Lower lobe of right lung (tissue), 2 donors: Measurements from ENCODE around the gene CNPPD1. TPM values are rescaled to one million over a fixed set of nuclear protein-coding genes. Genes with fewer than 3 reads are reported as not detected.

Experiments used
- ATAC-seq, 2 donors: fragments of 200-7000 bp; cut with Tn5 transposase; one replicate each; pipeline ENCODE4 v1.9.1; 2020 to 2022; ENCODE audit warnings: mild to moderate bottlenecking in 2 of 2, moderate library complexity in 2 of 2
- DNase-seq: peaks from one replicate; pipeline ENCODE4 v3.0.0-alpha.2; 2020
- H3K27ac ChIP-seq: fragments of 200-600 bp; one replicate; pipeline ENCODE4 v1.8.0; 2022
- H3K27me3 ChIP-seq: fragments of 200-600 bp; one replicate; pipeline ENCODE4 v1.8.0; 2022; ENCODE audit warnings: low read depth
- H3K36me3 ChIP-seq: fragments of 200-600 bp; one replicate; pipeline ENCODE4 v1.8.0; 2022; ENCODE audit warnings: mild to moderate bottlenecking
- H3K4me1 ChIP-seq: fragments of 200-600 bp; one replicate; pipeline ENCODE4 v1.8.0; 2022
- H3K4me3 ChIP-seq: fragments of 200-600 bp; one replicate; pipeline ENCODE4 v1.8.0; 2022; ENCODE audit warnings: mild to moderate bottlenecking
- H3K9me3 ChIP-seq: fragments of 200-600 bp; one replicate; pipeline ENCODE4 v1.8.0; 2022
- intact Hi-C: fragments of 100-400 bp; cut with DNase I; formaldehyde crosslinking; loops from one replicate; pipeline ENCODE4 v1.11.0; 2022
- total RNA-seq: library from RNA; stranded (reverse); fragmentation: NEBNext Ultra II Directional; extraction: Animal tissue kit (Norgen Biotek cat#: 25700); gene quantifications from one replicate; pipeline ENCODE4 v1.2.1, GENCODE V29; 2021
- TF ChIP-seq, protein P1 (sequence below): fragments of 200-600 bp; IDR thresholded peaks from one replicate; pipeline ENCODE4 v1.8.0; 2022; ENCODE audit warnings: antibody characterized with exemption, mild to moderate bottlenecking
- donor health status: DM: no; HTN: yes; CAD: no; lungs with severe emphysema.

CNPPD1 gene
- total RNA-seq, 1 donor from 2014 or later, result 67.7 TPM

DNA sequence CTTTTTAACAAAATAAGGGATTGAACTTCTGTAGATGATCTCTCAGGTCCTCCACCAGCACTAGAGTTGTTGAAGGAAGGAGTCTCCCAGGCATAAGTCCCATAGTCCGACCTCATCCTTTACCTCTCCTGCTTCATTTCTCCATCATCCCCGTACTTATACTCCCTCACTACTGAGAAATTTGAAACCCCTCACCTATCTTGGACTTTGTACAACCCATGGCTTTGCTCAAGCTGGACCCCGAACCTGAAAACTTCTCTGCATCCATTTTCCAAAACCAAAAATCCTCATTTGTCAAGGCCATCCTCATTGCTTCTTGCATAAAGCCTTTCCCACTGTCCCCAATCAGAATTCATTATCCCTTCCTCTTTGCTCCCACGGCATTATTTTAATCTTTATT is 15.6 kb downstream of the CNPPD1 start:
- ATAC-seq, result no peak

DNA sequence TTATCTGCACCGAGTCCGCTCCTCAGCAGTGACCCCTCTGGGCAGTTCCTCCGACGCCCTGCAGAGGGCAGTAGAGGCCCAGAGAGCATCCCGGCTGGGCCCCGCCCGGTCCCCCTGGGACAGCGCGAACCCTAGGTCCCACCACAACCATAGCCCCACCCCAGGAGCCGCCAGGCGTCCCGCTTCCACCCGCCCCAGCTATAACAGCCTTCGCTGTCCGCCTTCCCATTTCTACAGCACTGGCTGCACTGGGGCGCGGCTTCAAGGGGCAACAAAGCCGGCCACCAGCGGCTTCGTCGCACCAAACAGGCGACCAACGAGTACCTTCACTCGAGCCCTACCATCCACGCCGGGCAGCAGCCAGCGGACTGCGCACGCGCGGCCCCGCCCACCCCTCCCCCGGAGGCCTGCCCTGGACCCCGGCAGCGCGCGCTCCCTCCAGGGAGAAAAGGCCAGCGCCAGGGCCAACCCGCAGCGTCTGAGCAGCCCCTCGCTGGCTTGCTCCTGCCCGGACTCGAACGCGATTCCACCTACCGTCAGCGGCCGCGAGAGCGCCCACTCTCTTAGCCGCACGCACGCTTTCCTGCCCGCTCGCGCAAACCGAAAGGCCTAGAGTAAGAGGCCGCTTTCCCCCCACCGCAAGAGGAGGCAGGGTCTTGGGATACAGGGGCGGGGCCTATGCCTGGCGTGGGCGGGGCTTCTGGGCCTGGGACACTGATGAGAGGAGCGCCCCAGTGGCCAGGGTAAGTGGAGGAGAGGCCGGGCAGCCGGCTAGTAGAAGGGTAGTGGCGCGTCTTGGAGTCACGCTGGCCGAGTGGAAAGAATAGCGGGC is 16.3 kb downstream of the CNPPD1 start, which contains the start of gene NHEJ1:
TSS of gene NHEJ1 (minus strand) at position 630 of the 832 bp plus-strand sequence. CDS start 2,453 bp downstream, outside the sequence.
- H3K4me1 ChIP-seq, result peaks cover 14% of the 10 kb centered on the region
- H3K27me3 ChIP-seq, result no peaks in the 10 kb centered on the region
- peaks cover 23% of the 10 kb centered on the region for H3K36me3 ChIP-seq
- TF ChIP-seq, protein P1, sequence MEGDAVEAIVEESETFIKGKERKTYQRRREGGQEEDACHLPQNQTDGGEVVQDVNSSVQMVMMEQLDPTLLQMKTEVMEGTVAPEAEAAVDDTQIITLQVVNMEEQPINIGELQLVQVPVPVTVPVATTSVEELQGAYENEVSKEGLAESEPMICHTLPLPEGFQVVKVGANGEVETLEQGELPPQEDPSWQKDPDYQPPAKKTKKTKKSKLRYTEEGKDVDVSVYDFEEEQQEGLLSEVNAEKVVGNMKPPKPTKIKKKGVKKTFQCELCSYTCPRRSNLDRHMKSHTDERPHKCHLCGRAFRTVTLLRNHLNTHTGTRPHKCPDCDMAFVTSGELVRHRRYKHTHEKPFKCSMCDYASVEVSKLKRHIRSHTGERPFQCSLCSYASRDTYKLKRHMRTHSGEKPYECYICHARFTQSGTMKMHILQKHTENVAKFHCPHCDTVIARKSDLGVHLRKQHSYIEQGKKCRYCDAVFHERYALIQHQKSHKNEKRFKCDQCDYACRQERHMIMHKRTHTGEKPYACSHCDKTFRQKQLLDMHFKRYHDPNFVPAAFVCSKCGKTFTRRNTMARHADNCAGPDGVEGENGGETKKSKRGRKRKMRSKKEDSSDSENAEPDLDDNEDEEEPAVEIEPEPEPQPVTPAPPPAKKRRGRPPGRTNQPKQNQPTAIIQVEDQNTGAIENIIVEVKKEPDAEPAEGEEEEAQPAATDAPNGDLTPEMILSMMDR, result peak; percentile 100
- peak within 1 kb of the TSS; percentile 91 for H3K27ac ChIP-seq
- ATAC-seq (peak; percentile 98), DNase-seq (peak; percentile 99)
- H3K4me3 ChIP-seq, result peak within 1 kb of the TSS; percentile 73
- no peaks in the 10 kb centered on the region for H3K9me3 ChIP-seq
- intact Hi-C loops, result no loop called here

More for the DNA sequence above, 15.6 kb downstream of the CNPPD1 start:
- no peak for DNase-seq
- H3K9me3 ChIP-seq, result no peaks in the 10 kb centered on the region
- H3K4me1 ChIP-seq, result peaks cover 14% of the 10 kb centered on the region
- TF ChIP-seq, protein P1, result no peak
- peak overlapping the region; percentile 91 for H3K27ac ChIP-seq
- intact Hi-C loops, result no loop called here
- H3K36me3 ChIP-seq, result peaks cover 16% of the 10 kb centered on the region
- peak overlapping the region; percentile 73 for H3K4me3 ChIP-seq
- no peaks in the 10 kb centered on the region for H3K27me3 ChIP-seq

DNA sequence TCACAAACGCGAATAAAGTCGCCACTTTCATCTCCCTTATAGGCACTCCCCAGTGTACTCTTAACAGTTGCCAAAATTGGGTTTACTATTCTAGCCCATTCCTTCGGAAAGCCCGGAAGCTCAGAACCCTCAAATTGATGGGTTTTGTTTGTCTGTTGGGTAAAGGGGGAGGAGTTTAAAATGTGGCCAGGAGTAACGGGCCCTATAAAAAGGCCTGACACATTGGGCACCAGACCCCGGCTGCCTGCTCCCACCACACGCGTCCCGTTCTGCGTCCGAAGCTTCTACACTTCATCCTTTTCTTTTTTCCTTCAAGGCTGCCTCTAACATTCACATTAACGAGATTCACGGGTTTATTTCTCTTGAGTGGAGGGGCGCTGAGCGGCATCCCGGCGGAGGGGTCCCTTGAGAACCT is 16.9 kb downstream of the CNPPD1 start:
- DNase-seq, result no peak
- peaks cover 14% of the 10 kb centered on the region for H3K4me1 ChIP-seq
- peak overlapping the region; percentile 73 for H3K4me3 ChIP-seq
- H3K9me3 ChIP-seq, result no peaks in the 10 kb centered on the region
- TF ChIP-seq, protein P1, result no peak
- H3K36me3 ChIP-seq, result peaks cover 25% of the 10 kb centered on the region
- H3K27ac ChIP-seq, result peak overlapping the region; percentile 91
- no peaks in the 10 kb centered on the region for H3K27me3 ChIP-seq
- intact Hi-C loops, result no loop called here
- ATAC-seq, result no peak

DNA sequence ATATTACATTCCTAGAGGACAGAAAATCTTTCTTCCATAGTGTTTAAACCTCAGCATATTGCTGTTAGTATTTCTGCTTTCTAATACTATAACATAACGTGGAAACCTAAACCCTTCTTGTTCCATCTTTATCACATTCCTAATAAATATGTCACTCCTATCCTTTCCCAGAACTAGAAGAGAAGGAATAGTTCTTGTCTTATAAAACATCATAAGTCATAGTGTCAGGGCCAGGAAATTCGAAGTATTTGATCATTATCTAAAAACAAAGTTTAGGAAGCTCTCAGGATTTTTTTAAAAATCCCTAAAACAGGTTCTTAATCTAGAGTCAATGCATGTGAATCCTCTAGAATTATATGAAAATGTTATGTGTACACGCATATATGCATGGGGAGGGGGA is 18.1 kb downstream of the CNPPD1 start:
- ATAC-seq, result no peak
- Histone ChIP-seq H3K27me3 (no peaks in the 10 kb centered on the region), H3K4me1 (peaks cover 14% of the 10 kb centered on the region), H3K27ac (no peak overlapping the region), H3K4me3 (no peak overlapping the region), H3K9me3 (no peaks in the 10 kb centered on the region), H3K36me3 (peaks cover 34% of the 10 kb centered on the region)
- intact Hi-C loops, result no loop called here
- DNase-seq, result no peak
- TF ChIP-seq, protein P1, result no peak

DNA sequence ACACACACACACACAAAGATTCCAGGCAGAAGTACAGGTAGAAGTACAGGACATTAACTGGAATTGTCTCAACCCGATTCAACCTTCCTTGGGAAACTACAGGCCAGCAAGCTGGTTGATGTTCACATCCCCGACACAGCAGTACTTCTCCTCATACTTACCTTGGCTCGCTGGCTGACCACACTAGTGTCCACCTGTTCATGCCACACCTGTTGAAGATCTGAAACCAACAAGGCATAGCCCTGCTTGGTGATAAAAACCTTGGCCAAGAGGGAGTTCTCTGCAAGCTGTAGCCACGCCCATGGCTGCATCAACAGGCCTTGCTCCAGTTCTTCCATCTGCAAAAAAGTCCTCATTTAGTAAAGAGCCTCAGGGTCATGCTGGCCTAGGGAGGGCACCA is 18.7 kb downstream of the CNPPD1 start:
- Histone ChIP-seq H3K36me3 (peaks cover 40% of the 10 kb centered on the region), H3K27me3 (no peaks in the 10 kb centered on the region), H3K9me3 (no peaks in the 10 kb centered on the region), H3K4me1 (peaks cover 14% of the 10 kb centered on the region), H3K4me3 (no peak overlapping the region), H3K27ac (no peak overlapping the region)
- TF ChIP-seq, protein P1, result no peak
- no peak for DNase-seq
- no peak for ATAC-seq
- intact Hi-C loops, result no loop called here
